Duodenal mucosa (tissue), 2 donors: Measurements from ENCODE around the gene SVIL.
"Not testable (repeated sequence)": the region's sequence is repeated elsewhere in the genome, so short reads cannot be mapped to it uniquely, and the experiment has no call there.

Experiments
- H3K27ac ChIP-seq: one replicate; pipeline ENCODE4 v1.7.0; 2013; ENCODE audit warnings: low read depth, low read length
- H3K27me3 ChIP-seq, 2 donors: one replicate each; pipeline ENCODE4 v1.7.0; 2013; ENCODE audit warnings: low read length in 2 of 2, control low read depth in 1 of 2; ENCODE audit not compliant: insufficient read depth in 2 of 2, control insufficient read depth in 1 of 2
- H3K36me3 ChIP-seq, 2 donors: one replicate each; pipeline ENCODE4 v1.7.0; 2013; ENCODE audit warnings: low read length in 2 of 2, control low read depth in 1 of 2; ENCODE audit not compliant: insufficient read depth in 2 of 2, control insufficient read depth in 1 of 2
- H3K4me1 ChIP-seq, 2 donors: one replicate each; pipeline ENCODE4 v1.7.0; 2013; ENCODE audit warnings: low read length in 2 of 2, control low read depth in 1 of 2; ENCODE audit not compliant: insufficient read depth in 2 of 2, control insufficient read depth in 1 of 2
- H3K4me3 ChIP-seq, 2 donors: one replicate each; pipeline ENCODE4 v1.7.0; 2013; ENCODE audit warnings: low read length in 2 of 2, low read depth in 1 of 2
- H3K9ac ChIP-seq, 2 donors: one replicate each; pipeline ENCODE4 v1.7.0; 2013; ENCODE audit warnings: low read length in 2 of 2, low read depth in 1 of 2
- H3K9me3 ChIP-seq, 2 donors: one replicate each; pipeline ENCODE4 v1.7.0; 2013; ENCODE audit warnings: low read length in 2 of 2, control low read depth in 1 of 2; ENCODE audit not compliant: control insufficient read depth in 1 of 2

SVIL gene

DNA sequence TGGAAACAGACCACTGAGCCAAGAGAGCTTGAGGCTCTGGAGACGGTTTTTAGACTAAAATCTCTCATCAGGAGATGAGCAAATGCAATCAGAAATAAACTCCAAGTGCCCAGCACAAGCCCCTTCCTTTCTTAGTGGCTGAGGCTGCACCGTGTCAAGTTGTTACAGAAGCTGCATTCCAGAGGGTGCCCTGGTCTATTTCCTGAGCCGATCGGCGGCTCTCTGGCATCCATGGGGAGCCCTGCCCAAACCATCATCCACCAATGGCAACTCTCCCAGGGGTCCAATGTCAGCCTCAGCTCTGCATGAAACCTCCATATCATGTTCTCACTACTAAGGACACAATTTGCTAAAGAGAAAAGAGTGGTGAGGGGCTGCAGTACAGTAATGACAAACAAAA, 89.6 kb downstream of the SVIL start:
- H3K4me3 ChIP-seq: no peak overlapping the region
- no peaks in the 10 kb centered on the region for H3K9me3 ChIP-seq
- no peaks in the 10 kb centered on the region for H3K27me3 ChIP-seq
- H3K4me1 ChIP-seq: peaks cover 0 to 9% of the 10 kb centered on the region in 2 donors
- no peak overlapping the region for H3K9ac ChIP-seq
- H3K36me3 ChIP-seq: peaks cover 0 to under 1% of the 10 kb centered on the region in 2 donors
- H3K27ac ChIP-seq: no peak overlapping the region

DNA sequence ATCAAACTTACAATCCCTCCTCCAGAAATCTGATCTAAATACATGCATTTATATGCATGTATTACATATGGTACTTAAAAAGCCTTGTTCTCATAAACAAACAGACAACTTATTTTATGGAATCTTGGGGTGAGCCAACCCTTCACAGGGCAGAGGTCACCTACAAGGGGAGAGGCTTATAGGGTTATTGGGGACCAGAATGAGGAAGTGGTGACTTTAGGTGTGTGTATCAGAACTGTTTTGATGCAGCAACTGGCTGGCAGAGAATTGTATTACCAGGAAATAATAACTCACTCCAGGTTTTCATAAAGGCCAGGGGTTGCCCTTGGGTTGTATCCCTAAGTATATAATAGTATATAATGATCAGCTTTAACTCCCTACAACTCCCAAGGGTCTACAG, 91.1 kb downstream of the SVIL start:
- Histone ChIP-seq H3K4me3 (no peak overlapping the region), H3K4me1 (peaks cover 0 to 9% of the 10 kb centered on the region in 2 donors), H3K36me3 (peaks cover 0 to 6% of the 10 kb centered on the region in 2 donors), H3K9ac (no peak overlapping the region), H3K27me3 (no peaks in the 10 kb centered on the region), H3K27ac (no peak overlapping the region), H3K9me3 (no peaks in the 10 kb centered on the region)

DNA sequence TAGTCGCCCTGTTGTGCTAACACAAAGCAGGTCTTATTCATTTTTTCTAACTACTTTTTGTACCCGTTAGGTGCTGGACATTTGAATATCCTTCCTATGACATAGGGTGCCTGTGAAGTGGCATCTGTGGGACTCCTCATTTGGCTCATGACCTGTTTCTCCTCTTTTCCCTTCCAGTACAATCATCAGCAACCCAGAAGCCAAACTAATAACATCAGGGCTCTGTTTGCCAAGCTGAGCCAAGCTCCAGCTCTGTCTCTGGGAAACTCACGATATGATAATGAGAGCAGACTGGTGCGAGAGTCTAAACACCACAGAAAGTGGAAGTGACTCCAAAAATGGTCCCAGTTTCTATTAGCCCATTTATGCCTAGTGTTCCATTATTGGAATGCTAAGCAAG, 92.0 kb downstream of the SVIL start:
- no peaks in the 10 kb centered on the region for H3K9me3 ChIP-seq
- no peak overlapping the region for H3K27ac ChIP-seq
- peaks cover 0 to 6% of the 10 kb centered on the region in 2 donors for H3K36me3 ChIP-seq
- no peaks in the 10 kb centered on the region for H3K27me3 ChIP-seq
- no peak overlapping the region for H3K9ac ChIP-seq
- H3K4me3 ChIP-seq: no peak overlapping the region
- H3K4me1 ChIP-seq: peaks cover 0 to 9% of the 10 kb centered on the region in 2 donors

DNA sequence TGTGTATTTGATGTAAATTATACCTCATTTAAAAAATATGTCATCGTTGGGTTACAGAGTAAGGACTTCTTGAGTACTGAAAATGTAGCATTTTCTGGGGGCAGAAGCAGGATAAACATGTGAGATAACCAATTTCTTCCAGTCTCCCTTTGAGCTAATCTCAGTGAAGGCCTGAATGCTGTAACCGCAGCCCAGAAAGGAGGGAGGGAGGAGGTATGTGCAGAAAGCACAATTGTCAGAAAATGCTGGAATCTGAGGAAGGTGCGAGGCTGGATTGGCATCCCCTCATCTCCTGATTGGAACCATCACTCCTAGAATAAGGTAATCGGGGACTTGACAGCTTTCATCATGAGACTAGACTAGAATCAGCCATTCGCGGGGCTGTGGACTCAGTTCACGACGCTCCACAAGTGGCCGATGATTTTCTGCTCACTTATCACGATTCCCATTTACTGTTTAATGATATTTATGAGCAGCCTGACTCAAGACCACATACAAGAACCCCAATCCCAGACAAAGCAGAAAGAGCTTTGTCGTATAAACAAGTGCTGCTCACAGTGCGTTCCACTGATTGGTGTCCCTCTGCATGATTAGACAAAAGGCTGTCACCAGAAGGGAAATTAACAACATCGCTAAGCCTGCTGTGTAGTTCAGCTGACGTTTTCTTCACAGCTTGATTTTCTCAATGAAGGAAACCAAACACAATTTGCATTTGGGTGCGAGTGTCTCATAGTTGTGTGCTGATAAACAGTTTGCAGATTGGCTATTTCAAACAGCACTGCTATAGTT, 93.2 kb downstream of the SVIL start:
- Histone ChIP-seq H3K4me1 (peaks cover 0 to 9% of the 10 kb centered on the region in 2 donors), H3K27me3 (no peaks in the 10 kb centered on the region), H3K9me3 (no peaks in the 10 kb centered on the region), H3K9ac (no peak overlapping the region), H3K27ac (no peak overlapping the region), H3K36me3 (peaks cover 0 to 6% of the 10 kb centered on the region in 2 donors), H3K4me3 (no peak overlapping the region)

DNA sequence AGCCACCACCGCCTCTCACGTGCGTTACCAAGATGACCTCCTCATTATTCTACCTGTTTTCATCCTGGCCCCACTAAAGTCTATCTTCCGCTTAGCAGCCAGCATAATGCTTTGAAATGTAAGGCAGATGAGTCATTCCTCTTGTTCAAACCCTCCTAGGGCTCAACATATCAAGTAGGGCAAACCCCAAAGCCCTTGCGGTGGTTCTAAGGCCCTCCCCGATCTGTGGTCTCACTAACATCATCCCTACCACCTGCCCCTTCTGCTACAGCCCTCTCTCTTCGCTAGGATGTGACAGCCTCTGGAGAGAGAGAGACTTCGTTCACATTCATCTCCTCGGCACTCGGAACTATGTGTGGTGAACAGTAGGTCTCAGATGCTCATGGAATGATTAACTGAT, 94.8 kb downstream of the SVIL start:
- Histone ChIP-seq H3K27me3 (no peaks in the 10 kb centered on the region), H3K9ac (no peak overlapping the region), H3K9me3 (no peaks in the 10 kb centered on the region), H3K4me3 (no peak overlapping the region), H3K27ac (no peak overlapping the region), H3K36me3 (peaks cover 0 to 6% of the 10 kb centered on the region in 2 donors), H3K4me1 (peaks cover 11 to 19% of the 10 kb centered on the region in 2 donors)

DNA sequence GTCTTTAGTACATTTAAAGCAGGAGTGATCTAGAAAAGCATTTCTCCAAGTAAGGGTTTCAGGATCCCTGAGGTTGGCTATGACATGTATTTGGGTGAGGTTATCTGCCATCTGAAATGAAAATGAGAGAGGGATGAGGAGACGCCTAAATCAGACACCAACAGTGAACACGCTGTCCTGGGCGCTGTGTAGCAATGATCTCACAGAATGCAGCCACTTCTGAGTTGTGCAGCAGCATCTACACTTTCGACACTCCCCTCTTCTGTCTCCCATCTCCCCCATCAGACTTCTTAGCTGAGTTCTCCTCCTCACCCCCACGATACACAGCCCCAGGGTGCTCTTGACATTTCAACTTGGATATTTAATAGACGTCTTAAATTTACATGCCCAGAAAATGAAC, 95.4 kb downstream of the SVIL start:
- Histone ChIP-seq H3K27ac (no peak overlapping the region), H3K4me1 (peaks cover 11 to 19% of the 10 kb centered on the region in 2 donors), H3K27me3 (no peaks in the 10 kb centered on the region), H3K36me3 (peaks cover 0 to 6% of the 10 kb centered on the region in 2 donors), H3K9me3 (no peaks in the 10 kb centered on the region), H3K4me3 (no peak overlapping the region), H3K9ac (no peak overlapping the region)

DNA sequence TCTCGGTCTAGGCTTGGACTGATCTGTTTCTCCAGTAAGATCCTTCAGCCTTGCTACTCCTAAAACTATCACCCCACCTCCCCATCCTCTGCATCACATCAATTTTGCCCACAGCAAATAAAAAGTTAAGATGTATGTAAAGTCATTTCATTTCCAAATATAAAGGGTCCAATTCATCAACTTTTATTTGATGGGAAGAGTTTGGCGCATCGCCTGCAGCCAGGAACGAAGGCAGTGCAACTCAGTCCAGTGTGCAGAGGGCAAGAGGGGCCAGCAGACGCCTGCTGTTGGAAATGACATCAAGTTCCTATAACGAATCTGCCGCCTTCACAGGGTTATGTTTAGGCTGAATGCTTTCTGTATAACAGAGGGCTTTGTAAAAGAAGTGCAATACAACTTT, 97.0 kb downstream of the SVIL start:
- no peak overlapping the region for H3K9ac ChIP-seq
- H3K4me3 ChIP-seq: no peak overlapping the region
- no peak overlapping the region for H3K27ac ChIP-seq
- H3K4me1 ChIP-seq: peaks cover 10 to 11% of the 10 kb centered on the region in 2 donors
- no peaks in the 10 kb centered on the region for H3K27me3 ChIP-seq
- H3K36me3 ChIP-seq: peaks cover under 1 to 6% of the 10 kb centered on the region in 2 donors
- no peaks in the 10 kb centered on the region for H3K9me3 ChIP-seq

DNA sequence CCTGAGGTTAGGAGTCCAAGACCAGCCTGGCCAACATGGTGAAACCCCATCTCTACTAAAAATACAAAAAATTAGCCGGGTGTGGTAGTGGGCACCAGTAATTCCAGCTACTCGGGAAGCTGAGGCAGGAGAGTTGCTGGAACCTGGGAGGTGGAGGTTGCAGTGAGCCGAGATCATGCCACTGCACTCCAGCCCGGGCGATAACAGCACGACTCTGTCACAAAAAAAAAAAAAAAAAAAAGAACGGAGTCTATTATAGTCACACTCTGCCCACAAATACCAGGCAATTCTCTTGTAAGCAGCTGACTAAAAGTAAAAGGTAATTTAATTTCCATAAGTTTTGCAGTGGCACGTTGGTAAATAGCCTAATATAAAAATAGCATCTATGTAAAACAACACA, 98.1 kb downstream of the SVIL start:
- not testable (repeated sequence) for H3K27me3 ChIP-seq, H3K27ac ChIP-seq, H3K36me3 ChIP-seq, H3K9ac ChIP-seq, H3K9me3 ChIP-seq, H3K4me3 ChIP-seq
- H3K4me1 ChIP-seq: peaks cover 10 to 11% of the 10 kb centered on the region in 2 donors

DNA sequence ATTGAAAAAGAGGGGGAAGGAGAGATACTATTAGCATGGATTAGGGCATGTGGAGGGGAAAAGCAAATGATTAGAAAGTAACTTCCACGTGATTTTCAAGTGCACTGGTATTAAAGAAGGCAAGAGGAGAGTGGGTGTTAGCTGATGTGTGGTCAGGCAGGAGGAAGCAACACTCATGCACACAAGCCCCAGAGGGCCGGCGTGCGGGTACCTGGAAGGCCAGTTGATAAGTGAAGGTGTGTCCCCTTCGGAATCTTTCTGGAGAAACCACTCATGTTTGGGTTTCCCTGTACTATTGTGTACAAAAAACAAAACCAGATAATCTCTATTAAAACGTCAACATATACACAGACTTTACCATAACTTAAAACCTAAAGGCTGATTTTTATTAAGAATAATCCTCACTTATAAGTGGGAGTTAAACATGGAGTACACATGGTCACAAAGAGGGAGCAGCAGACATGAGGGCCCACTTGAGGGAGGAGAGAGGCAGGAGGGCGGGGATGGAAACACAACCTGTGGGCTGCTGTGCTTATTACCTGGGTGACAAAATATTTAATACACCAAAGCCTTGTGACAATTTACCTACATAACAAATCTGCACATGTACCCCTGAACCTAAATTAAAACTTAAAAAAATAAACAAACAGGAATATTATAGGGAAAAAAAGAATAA, 98.9 kb downstream of the SVIL start:
- Histone ChIP-seq H3K27ac (no peak overlapping the region), H3K4me3 (peak overlapping the region in 1 of 2 donors; percentile 12), H3K27me3 (no peaks in the 10 kb centered on the region), H3K9ac (no peak overlapping the region), H3K9me3 (no peaks in the 10 kb centered on the region), H3K4me1 (peaks cover 10 to 11% of the 10 kb centered on the region in 2 donors), H3K36me3 (peaks cover 6 to 7% of the 10 kb centered on the region in 2 donors)

DNA sequence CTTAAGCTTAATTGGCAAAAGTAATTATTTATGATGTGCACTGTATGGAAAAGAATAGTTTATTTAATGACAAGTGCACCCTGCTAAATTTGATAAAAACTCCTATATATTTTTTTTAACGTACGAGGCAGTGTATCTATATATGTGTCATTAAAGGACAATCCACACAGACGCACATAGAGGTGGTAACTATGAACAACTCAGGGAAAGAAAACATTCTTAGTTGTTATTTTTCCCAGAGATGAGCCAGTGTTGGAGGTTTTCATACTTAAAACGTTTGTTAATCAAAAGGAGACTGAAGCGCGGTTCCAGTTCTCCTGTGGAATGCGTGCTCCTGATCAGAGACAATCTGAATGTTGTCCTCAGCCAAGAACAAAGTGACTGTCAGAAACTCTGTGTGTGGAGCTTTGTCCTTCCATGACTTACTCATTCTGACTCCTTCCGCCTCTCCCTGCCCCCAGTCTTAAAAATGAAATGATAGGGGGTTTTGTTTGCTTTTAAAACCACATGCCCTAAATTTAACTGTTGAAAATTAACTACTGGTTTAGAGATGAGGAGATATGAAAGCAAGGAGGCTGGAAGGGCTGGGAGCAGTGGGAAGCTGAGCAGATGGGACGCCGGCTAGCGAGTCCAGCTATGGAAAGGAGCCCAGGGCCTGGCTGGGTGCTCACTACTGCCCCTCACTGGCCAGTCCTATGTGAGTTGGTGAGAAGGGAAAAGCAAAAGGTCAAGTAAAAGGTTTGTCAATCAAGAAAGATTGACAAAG, 99.6 kb downstream of the SVIL start:
- Histone ChIP-seq H3K36me3 (peaks cover 6 to 7% of the 10 kb centered on the region in 2 donors), H3K4me3 (peak overlapping the region in 1 of 2 donors; percentile 12), H3K9ac (no peak overlapping the region), H3K4me1 (peaks cover 10 to 11% of the 10 kb centered on the region in 2 donors), H3K9me3 (no peaks in the 10 kb centered on the region), H3K27me3 (no peaks in the 10 kb centered on the region), H3K27ac (no peak overlapping the region)
